Measurements from ENCODE around the gene PUS10. TPM values are rescaled to one million over a fixed set of nuclear protein-coding genes. Genes with fewer than 3 reads are reported as not detected.

PUS10 gene
- total RNA-seq, 3 donors from 2014 or later = 8.2 to 16.2 (median 9.3) TPM

GRCh38 chr2:60957224-60957623 is 60.8 kb downstream of the PUS10 start:
- no peaks in the 10 kb centered on the region for H3K9me3 ChIP-seq
- H3K27me3 ChIP-seq = no peaks in the 10 kb centered on the region
- intact Hi-C loops (cut with DNase I; ENCODE audit: low total_unique reads) = no loop called here
- no peak overlapping the region for H3K4me3 ChIP-seq
- no peaks in the 10 kb centered on the region for H3K36me3 ChIP-seq
- DNase-seq (ENCODE audit: low spot score in 2 of 2) = no peak
- no peaks in the 10 kb centered on the region for H3K4me1 ChIP-seq
- TF ChIP-seq POLR2AphosphoS5 (IDR thresholded peaks at IDR 0.05) (no peak), CTCF (IDR thresholded peaks at IDR 0.05) (no peak), POLR2A (IDR thresholded peaks at IDR 0.05) (no peak)
- H3K27ac ChIP-seq = no peak overlapping the region

- Histone ChIP-seq H3K4me1 (no peaks in the 10 kb centered on the region), H3K4me3 (no peak overlapping the region), H3K9me3 (no peaks in the 10 kb centered on the region), H3K27ac (no peak overlapping the region), H3K27me3 (no peaks in the 10 kb centered on the region), H3K36me3 (no peaks in the 10 kb centered on the region)
- intact Hi-C loops (cut with DNase I; ENCODE audit: low total_unique reads) = no loop called here
- DNase-seq (ENCODE audit: low spot score in 2 of 2) = no peak
- TF ChIP-seq CTCF (IDR thresholded peaks at IDR 0.05) (no peak), POLR2AphosphoS5 (IDR thresholded peaks at IDR 0.05) (no peak), POLR2A (IDR thresholded peaks at IDR 0.05) (no peak)
Measured at GRCh38 chr2:60954139-60954538, 63.9 kb downstream of the PUS10 start.

GRCh38 chr2:60948926-60949579 is 69.0 kb downstream of the PUS10 start:
- no peak for DNase-seq (ENCODE audit: low spot score in 2 of 2)
- no peaks in the 10 kb centered on the region for H3K27me3 ChIP-seq
- no peak for TF ChIP-seq POLR2AphosphoS5 (IDR thresholded peaks at IDR 0.05)
- no peak for TF ChIP-seq POLR2A (IDR thresholded peaks at IDR 0.05)
- no peaks in the 10 kb centered on the region for H3K4me1 ChIP-seq
- no peak overlapping the region for H3K4me3 ChIP-seq
- no peaks in the 10 kb centered on the region for H3K36me3 ChIP-seq
- no peaks in the 10 kb centered on the region for H3K9me3 ChIP-seq
- H3K27ac ChIP-seq = no peak overlapping the region
- intact Hi-C loops (cut with DNase I; ENCODE audit: low total_unique reads) = no loop called here

GRCh38 chr2:60948161-60948560 is 69.9 kb downstream of the PUS10 start:
- no peak overlapping the region for H3K4me3 ChIP-seq

GRCh38 chr2:60947056-60947455 is 71.0 kb downstream of the PUS10 start:
- no peak for TF ChIP-seq POLR2A (IDR thresholded peaks at IDR 0.05)
- no peak for TF ChIP-seq CTCF (IDR thresholded peaks at IDR 0.05)
- no peak for TF ChIP-seq POLR2AphosphoS5 (IDR thresholded peaks at IDR 0.05)
- intact Hi-C loops (cut with DNase I; ENCODE audit: low total_unique reads) = no loop called here
- H3K9me3 ChIP-seq = no peaks in the 10 kb centered on the region

More at GRCh38 chr2:60948161-60948560, 69.9 kb downstream of the PUS10 start:
- H3K27me3 ChIP-seq = no peaks in the 10 kb centered on the region
- DNase-seq (ENCODE audit: low spot score in 2 of 2) = no peak
- intact Hi-C loops (cut with DNase I; ENCODE audit: low total_unique reads) = no loop called here
- TF ChIP-seq POLR2AphosphoS5 (IDR thresholded peaks at IDR 0.05) = no peak
- TF ChIP-seq CTCF (IDR thresholded peaks at IDR 0.05) = no peak
- no peak for TF ChIP-seq POLR2A (IDR thresholded peaks at IDR 0.05)
- H3K27ac ChIP-seq = no peak overlapping the region
- H3K36me3 ChIP-seq = no peaks in the 10 kb centered on the region
- no peaks in the 10 kb centered on the region for H3K9me3 ChIP-seq
- no peaks in the 10 kb centered on the region for H3K4me1 ChIP-seq

More at GRCh38 chr2:60947056-60947455, 71.0 kb downstream of the PUS10 start:
- DNase-seq (ENCODE audit: low spot score in 2 of 2) = no peak
- no peak overlapping the region for H3K4me3 ChIP-seq
- H3K27me3 ChIP-seq = no peaks in the 10 kb centered on the region
- no peak overlapping the region for H3K27ac ChIP-seq
- no peaks in the 10 kb centered on the region for H3K4me1 ChIP-seq
- H3K36me3 ChIP-seq = no peaks in the 10 kb centered on the region
